Thyroid gland (tissue), 4 donors: ENCODE measurements around the gene POLR2L.

Experiments used
- CTCF ChIP-seq, 6 experiments: fragments of 200-600 bp in 3 of 6; fragments of 450-650 bp in 3 of 6; sonication (generic) in 3 of 6; IDR thresholded peaks; one replicate each; pipeline ENCODE4 v1.5.1; 2016 to 2019; ENCODE audit warnings: antibody characterized with exemption in 6 of 6, mild to moderate bottlenecking in 2 of 6, inconsistent platforms in 1 of 6, moderate library complexity in 1 of 6
- POLR2A ChIP-seq, 2 donors: fragments of 450-650 bp; IDR thresholded peaks; one replicate each; pipeline ENCODE4 v1.6.1; 2017; ENCODE audit warnings: antibody characterized with exemption in 2 of 2, mild to moderate bottlenecking in 2 of 2, moderate library complexity in 1 of 2

GRCh38 chr11:830295-831117 is 11.8 kb downstream of the POLR2L start:
- no peak for TF ChIP-seq CTCF (IDR thresholded peaks at IDR 0.05)
- TF ChIP-seq POLR2A (IDR thresholded peaks at IDR 0.05), result peak in 1 of 2 donors; percentile 51
